Astrocyte (in vitro differentiated cells and primary cell): ENCODE data around the gene CACNA1D.

ENCODE experiments used
- CTCF ChIP-seq: IDR thresholded peaks from 2 replicates; pipeline ENCODE4 v1.5.1; 2011; ENCODE audit warnings: low read depth, mild to moderate bottlenecking, inconsistent platforms, low read length, moderate library complexity; ENCODE audit not compliant: insufficient read depth
- EZH2 ChIP-seq: IDR thresholded peaks from 2 replicates; pipeline ENCODE4 v1.6.1; 2012; ENCODE audit warnings: mild to moderate bottlenecking, low read length, inconsistent platforms; ENCODE audit not compliant: insufficient read depth

GRCh38 chr3:53524566-53524965, 30.2 kb downstream of the CACNA1D start:
- TF ChIP-seq CTCF (no peak), EZH2 (no peak)
